ENCODE results near the gene PRM2.

DNA sequence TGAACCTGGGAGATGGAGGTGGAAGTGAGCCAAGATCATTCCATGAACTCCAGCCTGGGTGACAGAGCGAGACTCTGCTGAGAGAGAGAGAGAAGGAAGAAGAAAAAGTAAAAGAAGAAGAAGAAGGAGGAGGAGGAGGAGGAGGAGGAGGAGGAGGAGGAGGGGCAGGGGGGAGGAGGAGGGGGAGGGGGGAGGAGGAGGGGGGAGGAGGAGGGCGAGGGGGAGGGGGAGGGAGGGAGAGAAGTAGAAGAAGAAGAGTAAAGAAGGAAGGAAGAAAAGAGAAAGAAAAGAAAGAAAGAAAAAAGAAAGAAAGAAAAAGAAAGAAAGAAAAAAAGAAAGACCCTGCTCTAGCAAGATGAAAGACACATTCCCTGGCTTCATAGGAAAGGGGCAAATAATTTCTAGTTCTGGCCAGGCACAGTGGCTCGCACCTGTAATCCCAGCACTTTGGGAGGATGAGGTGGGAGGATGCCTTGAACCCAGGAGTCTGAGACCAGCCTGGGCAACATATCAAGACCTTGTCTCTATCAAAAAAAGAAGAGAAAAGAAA, 43.9 kb downstream of the PRM2 start:
- TF ChIP-seq SUZ12 (IDR thresholded peaks at IDR 0.05; ENCODE audit: extremely low read depth, insufficient read depth, insufficient read length) (no peak), ZNF274 (IDR thresholded peaks at IDR 0.05; ENCODE audit: low read depth, low read length) (no peak)
